HPDE6-E6E7 (cell line): Measurements from ENCODE around the gene KRTAP9-6.
"Not testable (repeated sequence)": the region's sequence is repeated elsewhere in the genome, so short reads cannot be mapped to it uniquely, and the experiment has no call there.

Source experiments
- DNase-seq: peaks from one replicate; pipeline ENCODE4 v3.0.0; 2011; ENCODE audit warnings: missing footprints; ENCODE audit errors: extremely low spot score

KRTAP9-6 gene

DNA sequence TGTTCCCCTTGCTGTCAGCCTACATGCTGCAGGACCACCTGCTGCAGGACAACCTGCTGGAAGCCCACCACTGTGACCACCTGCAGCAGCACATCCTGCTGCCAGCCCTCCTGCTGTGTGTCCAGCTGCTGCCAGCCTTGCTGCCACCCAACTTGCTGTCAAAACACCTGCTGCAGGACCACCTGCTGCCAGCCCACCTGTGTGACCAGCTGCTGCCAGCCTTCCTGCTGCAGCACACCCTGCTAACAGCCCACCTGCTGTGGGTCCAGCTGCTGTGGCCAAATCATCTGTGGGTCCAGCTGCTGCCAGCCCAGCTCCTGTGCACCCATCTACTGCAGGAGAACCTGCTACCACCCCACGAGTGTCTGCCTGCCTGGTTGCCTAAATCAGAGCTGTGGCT lies 6.1 kb downstream of the KRTAP9-6 start:
- not testable (repeated sequence) for DNase-seq

DNA sequence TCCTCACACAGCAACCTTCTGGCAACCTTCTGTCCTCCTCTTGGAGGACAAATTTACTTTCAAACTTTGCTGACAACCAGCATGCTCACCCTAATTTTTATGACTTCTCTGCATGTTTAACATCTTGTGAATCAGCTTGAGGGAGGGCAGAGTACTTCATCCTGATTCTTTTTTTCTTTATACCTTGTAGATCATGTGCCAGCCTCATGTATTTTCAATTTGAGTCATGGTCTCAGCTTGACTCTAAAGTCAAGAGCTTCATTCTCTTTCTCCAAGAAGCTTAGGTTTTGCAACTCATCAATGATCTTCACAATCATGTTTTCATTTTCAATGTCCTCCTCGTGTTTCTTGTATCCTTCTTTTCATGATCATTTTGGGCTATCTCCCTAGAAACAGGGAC lies 6.7 kb downstream of the KRTAP9-6 start:
- DNase-seq, result no peak

DNA sequence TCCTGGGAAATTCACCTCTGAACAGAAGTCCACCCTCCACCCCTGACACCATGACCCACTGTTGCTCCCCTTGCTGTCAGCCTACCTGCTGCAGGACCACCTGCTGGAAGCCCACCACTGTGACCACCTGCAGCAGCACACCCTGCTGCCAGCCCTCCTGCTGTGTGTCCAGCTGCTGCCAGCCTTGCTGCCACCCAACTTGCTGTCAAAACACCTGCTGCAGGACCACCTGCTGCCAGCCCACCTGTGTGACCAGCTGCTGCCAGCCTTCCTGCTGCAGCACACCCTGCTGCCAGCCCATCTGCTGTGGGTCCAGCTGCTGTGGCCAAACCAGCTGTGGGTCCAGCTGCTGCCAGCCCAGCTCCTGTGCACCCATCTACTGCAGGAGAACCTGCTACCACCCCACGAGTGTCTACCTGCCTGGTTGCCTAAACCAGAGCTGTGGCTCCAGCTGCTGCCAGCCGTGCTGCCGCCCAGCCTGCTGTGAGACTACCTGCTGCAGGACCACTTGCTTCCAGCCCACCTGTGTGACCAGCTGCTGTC lies 10.5 kb downstream of the KRTAP9-6 start, which contains the start of gene KRTAP9-7:
TSS of gene KRTAP9-7 (plus strand) at position 51 of the 543 bp plus-strand sequence. CDS start at position 51, 0 bp downstream.
- not testable (repeated sequence) for DNase-seq

DNA sequence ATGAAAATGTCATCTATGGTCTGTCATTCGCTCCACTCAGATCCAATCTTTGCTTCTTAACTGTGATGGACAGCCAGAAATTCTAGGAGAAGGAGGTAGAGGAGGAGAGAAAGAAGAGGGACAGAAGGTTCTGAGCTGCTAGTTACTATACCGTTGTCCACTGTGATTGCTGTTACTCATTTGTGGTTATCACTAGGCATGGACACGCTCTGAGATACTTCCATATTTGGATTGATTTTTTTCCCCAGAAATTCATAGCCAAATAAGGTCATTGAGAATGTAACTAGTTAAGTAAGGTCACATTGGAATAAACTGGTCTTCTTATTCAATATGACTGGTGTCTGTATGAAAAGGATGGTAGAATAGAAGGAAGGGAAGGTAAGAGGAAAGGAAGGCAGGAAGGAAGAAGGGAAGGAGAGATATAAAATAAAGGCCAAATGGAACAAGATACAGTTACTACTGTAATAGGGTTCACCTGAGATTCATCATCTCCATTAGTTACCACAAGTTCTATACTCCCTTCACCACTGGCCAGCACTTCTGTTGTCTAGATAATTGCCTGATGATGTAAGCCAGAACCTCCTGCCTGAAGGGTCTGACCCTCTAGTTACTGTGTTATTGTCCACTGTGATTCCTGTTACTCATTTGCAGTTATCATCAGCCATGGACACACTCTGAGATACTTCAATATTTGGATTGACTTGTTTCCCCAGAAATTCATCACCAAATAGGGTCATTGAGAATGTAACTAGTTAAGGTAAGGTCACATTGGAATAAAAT lies 13.2 kb downstream of the KRTAP9-6 start:
- DNase-seq, result no peak

DNA sequence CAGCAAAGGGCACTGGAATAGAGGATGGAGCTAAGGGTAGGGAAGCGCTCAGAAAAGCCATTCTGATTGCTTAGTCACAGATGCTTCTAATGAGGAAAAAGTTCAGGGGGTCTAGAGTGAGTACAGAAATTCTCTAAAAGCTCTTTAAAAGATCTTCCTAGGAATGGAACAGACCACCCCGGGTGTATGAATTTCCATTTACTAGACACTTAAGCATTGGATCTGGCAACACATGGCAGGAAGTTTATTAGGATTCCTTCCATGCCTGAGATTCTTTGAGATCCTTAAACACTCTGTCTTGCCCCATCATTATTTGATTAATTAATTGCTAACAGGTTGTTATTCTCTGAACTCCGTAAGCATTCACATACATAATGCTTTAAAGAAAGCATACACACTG lies 18.9 kb downstream of the KRTAP9-6 start:
- no peak for DNase-seq

DNA sequence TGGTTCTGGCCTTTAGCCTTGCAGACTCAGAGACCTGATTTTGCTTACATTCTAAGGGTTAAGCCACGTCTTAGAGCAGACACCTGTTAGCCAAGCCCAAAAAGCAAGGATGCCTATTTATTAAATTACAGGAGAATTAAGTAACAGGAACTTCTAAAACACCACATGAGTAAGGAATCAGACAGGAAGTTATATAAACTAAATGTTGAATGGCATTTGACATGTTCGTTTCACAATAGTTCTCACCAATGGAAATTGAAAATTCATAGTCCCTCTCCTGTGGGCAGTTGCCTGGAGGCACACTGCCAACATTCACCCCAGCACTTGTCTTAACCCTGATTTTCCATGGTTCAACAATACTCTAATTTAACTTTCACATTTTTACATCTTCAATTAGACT lies 19.4 kb downstream of the KRTAP9-6 start:
- DNase-seq, result no peak

DNA sequence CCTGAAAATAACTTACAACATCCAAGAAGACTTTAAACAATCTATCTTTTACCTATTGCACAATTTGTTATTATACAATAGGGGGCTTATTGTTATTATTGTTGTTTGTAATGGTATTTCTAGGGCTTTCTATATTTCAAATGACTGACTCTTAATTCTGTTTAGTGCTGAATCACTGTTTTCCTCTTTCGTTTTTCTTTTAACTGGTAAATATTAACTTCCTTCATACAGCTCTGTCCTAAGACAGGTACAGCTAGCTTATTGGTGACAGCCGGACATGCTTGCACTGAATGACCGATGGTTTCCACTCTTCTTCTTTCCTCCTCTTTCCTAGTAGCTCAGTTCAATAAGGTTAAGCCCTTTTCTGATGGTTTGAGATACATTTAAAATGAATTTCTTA lies 21.9 kb downstream of the KRTAP9-6 start:
- no peak for DNase-seq

DNA sequence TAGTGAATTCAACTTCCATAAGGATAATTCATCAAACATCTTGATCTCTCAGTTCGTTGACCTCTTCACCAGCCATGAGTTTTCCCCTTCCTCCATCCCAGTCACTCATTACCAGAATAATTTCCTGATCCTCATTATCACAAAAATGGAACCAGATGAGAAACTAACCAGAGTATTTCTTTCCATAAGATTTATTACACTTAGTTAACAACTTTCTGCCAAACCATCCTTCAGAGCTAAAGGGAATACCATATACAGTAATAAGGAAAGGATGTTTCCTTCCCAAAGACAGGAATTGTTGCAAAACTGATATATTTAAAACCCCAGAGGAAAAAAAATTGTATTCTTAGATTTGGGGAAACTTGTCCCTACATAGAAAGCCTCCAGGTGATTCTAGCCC lies 28.8 kb downstream of the KRTAP9-6 start:
- DNase-seq, result no peak

DNA sequence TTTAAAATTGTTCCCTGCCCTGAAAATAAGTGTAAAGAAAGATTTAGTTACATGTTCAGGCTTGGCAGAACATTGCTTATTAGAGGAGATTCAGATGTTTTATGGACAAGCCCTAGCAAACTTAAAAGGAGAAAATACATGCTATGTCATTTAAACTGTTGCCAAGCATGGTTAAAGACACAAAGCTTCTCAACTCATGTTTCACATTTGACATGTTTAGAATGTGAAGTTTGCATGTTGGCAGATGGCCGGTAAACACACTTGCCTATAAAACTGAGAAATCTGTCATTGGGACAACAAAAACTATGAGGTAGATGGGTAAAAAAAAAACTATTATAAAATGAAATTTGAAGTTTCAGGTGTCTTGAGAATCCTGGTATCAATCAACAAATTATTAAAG lies 31.7 kb downstream of the KRTAP9-6 start:
- no peak for DNase-seq

DNA sequence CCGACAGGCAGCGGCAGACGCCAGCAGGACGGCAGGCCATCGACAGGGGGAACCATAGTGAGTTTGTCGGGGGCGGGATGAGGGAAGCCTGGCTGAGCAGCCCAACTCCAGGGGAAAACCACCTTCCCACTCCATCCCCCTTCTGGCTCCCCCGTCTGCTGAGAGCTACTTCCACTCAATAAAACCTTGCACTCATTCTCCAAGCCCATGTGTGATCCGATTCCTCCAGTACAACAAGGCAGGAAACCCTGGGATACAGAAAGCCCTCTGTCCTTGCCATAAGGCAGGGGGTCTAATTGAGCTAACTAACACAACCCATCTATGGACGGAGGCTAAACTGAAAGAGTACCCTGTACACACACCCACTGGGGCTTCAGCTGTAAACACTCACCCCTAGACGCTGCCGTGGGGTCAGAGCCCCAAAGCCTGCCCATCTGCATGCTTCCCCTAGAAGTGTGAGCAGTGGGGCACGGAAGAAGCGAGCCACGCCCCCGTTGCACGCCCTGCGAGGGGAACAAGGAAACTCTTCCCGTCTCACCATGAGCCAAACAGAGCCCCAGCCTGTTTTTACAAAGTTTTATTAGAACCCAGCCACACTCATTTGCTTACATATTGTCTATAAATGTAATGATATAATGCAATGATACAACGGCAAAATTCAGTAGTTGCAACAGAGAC lies 33.4 kb downstream of the KRTAP9-6 start:
- DNase-seq, result no peak

DNA sequence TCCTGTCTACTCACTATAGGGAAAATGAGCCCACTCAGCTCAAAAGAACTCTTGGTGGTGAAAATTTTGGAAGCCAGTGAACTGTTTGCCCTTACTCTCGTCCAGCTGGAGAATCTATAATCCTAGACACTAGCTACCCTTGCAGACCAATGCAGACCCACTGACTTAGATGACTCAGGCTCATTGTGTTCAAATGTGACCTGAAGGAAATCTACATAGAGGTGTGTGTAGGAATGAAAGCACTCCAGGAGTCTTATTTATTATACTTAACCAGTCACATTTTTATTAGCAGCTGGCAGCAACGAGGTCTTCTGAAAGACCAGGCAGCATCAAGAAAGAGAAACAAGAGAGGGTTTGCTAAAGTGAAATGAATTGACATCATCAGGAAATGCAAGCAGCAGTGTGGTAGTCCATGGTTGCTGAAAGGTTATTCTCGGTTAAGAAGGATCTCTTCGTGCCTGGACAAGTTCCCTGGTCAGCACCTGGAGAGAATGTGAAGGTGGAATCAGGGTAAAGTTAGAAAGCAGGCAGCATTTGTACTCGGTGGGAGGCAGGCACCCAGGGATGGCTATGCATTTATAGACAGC lies 36.1 kb downstream of the KRTAP9-6 start:
- peak; percentile 79 for DNase-seq

DNA sequence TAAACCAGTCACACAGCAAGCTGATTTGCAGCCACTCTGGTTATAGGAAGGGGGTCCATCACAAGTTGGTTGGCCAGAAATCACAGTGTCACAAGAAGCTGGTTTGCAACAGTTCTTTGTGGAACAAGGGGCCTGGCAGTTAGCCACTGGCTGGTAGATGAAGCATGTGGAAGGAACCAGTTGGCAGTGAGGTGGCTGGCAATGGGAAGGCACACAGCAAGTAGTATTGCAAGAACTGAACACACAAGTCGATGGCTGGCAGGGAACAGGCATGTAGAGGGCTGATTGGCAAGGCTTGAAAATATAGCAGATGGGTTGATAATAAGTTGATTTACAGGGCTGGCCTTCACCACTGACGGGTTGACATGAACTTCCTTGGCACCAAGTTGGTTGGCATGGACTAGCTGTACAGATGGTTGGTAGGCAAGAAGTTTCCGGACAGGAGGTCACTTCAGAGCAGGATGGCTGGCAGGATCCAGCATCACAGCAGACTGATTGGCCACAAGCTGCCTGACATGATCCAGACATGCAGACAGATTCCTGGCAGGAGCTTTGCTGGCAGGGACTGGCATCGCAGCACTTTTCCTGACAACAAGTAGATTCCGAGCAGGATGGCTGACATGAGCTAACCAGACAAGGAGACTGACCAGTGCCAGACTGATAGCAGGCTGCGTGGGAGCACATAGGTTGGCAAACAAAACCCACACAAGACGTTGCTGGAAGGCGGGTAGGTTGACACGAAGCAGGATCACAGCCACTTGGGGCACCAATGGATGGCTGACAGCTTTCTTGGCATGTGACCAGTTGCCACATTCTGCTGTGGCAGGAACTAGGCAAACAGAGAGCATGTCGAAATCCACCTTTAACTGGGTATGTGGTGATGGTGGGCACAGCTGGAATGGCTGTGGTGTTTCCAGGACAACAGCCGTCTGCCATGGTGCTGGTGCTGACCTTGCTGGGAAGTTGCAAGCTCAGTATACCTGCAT lies 37.0 kb downstream of the KRTAP9-6 start, which contains the start of gene KRTAP29-1:
TSS of gene KRTAP29-1 (minus strand) at position 936 of the 986 bp plus-strand sequence. CDS start at position 936, 0 bp downstream.
- DNase-seq, result no peak

DNA sequence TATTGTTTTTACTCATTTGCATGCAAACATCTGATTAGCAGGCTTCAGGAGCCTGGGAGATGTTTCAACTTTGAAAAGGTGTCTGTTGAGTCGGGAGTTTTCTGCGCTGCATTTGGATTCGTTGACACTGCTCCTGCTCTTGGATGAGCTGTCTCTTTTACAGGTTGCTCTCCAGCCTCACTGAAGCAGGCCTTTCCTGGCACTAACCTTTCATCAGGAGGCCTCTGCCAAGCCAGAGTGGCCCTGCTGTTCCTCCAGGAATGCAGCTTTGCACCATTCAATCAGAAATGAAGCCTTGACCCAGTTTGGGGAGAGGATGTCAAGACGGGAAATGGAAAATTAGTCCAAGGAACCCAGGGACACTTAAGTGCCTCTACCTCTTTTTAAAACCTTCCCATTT lies 37.8 kb downstream of the KRTAP9-6 start:
- no peak for DNase-seq

DNA sequence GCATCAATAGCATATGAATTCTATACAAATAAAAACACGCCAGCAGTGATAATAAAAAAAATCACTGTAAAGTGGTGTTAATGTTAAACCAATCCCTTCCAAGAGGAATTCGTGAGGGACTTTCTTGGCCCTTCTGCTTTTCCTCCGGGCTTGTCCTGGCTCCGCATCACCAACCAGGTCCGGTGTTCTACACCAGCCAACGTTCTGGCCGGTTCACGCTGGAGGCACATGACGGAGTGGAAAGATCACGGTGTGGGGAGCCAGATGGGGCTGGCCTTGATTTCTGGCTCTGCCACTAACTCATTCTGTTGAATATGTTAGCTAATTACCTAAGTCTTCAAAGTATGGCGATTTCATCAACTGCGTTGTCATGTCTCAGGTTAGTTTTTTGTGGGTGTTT lies 38.9 kb downstream of the KRTAP9-6 start:
- no peak for DNase-seq

DNA sequence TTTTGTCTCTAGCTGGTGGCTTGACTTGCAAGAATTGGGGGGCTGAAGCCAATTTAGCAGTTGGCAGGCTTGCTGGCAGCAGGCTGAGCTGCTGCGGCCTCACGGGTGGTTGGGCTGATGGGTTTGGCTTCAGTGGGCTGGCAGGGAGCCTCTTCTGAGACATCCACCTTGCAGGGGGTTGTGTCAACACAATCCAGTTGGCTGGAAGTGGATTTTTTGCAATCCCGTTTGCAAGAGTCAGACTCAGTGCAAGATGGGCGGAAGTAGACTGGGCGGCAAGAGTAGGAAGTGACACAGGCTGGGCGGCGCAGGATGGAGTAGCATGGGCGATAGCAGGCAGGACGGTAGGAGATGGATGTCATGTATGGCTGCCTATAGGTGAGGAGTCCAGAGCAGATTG lies 42.5 kb downstream of the KRTAP9-6 start:
- DNase-seq, result no peak

DNA sequence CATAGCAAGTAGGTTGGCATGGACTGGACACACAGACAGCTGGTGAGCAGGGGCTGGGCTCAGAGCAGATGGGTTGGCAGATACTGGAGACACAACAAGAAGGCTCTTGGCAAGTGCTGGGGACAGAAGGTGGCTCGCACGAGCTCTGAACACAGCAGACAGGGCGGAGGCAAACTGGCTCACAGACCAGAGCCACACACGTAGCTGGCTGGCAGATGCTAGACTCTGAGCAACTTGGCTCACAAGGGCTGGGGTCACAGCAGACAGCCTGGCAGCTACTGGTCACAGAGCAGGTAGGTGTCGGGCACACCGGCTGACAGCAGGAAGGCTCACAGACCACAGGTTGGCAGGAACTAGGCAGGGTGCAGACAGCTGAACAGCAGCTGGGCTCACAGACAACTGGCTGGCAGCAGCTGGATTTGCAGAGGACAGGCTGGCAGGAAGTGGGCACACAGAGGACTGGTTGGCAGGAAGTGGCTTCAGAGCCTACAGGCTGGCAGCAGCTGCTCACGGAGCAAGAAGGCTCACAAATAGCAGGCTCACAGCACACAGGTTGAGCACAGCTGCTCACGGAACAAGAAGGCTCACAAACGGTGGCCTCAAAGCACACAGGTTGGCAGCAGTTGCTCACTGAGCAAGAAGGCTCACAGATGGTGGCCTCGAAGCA lies 43.2 kb downstream of the KRTAP9-6 start:
- no peak for DNase-seq

DNA sequence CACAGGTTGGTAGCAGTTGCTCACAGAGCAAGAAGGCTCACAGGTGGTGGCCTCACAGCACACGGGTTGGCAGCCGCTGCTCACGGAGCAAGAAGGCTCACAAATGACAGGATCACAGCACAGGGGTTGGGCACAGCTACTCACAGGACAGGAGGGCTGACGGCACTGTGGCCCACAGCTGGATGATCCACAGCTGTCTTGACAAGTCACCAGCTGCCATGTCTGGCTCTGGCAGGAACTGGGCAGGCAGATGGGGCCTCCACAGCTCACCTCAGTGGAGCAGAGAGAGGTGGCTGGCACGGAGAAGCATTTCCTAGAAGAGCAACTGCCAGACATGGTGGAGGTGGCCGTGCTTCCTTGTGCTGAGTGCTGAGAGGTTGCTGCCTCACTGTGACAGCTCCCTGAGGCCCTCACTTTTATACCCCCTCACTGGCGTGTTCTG lies 43.8 kb downstream of the KRTAP9-6 start, which contains the start of gene KRTAP16-1:
TSS of gene KRTAP16-1 (minus strand) at position 392 of the 442 bp plus-strand sequence. CDS start at position 336, 56 bp downstream.
- DNase-seq, result no peak

DNA sequence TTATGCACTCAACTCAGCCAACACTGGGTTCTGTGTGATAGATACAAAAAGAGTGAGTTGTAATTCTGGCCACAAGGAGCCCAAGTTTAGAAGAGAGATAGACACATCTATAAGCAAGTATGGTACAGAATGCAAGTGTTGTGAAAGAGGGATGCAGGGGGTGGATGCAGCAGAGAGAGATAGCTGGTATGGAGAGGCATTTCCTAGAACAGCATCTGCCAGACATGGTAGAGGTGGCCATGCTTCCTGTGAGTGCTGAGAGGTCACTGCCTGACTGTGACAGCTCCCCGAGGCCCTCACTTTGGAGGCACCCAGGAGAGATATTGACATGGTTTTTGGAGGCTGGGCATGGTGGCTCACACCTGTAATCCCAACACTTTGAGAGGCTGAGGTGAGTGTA lies 45.9 kb downstream of the KRTAP9-6 start:
- DNase-seq, result no peak

DNA sequence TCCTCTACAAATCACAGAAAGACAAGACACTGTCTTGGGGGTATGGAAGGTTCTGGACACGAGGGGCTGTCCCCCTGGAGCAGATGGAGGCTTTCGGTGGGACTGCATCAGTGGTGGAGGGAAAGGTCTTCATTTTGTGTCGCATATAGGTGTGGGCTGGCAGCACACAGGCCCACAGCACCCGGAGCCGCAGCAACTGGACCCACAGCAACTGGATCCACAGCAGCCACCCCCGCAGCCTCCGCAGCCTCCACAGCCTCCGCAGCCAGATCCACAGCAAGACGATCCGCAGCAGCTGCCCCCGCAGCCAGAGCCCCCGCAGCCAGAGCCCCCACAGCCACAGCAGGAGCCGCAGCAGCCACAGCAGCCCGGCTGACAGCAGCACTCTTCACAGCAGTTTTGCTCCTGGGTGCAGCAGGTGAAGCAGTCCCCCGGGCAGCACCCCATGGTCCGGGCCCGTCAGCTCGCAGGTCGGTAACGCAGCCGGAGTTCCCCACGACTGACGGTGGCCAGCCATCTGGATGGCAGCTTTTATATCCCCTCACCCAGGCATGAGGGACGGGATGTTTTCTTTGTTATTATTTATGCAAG lies 50.1 kb downstream of the KRTAP9-6 start, which contains the start of gene KRTAP17-1:
TSS of gene KRTAP17-1 (minus strand) at position 507 of the 591 bp plus-strand sequence. CDS start at position 447, 60 bp downstream.
- no peak for DNase-seq
